Skeletal muscle tissue (tissue), 4 donors: ENCODE measurements around the gene PCDHGA2. TPM values are rescaled to one million over a fixed set of nuclear protein-coding genes. Genes with fewer than 3 reads are reported as not detected.
"Not testable (repeated sequence)": the region's sequence is repeated elsewhere in the genome, so short reads cannot be mapped to it uniquely, and the experiment has no call there.

Experiments
- H3K27ac ChIP-seq: one replicate; pipeline ENCODE4 v1.7.0; 2013; ENCODE audit warnings: mild to moderate bottlenecking, low read depth, low read length, inconsistent platforms
- H3K27me3 ChIP-seq, 3 donors: one replicate each; pipeline ENCODE4 v1.7.0; 2013; ENCODE audit warnings: low read length in 3 of 3; ENCODE audit not compliant: control insufficient read depth in 3 of 3, insufficient read depth in 3 of 3
- H3K36me3 ChIP-seq, 3 donors: one replicate each; pipeline ENCODE4 v1.7.0; 2013; ENCODE audit warnings: low read length in 3 of 3; ENCODE audit not compliant: control insufficient read depth in 3 of 3, insufficient read depth in 3 of 3
- H3K4me1 ChIP-seq, 3 donors: one replicate each; pipeline ENCODE4 v1.7.0; 2013; ENCODE audit warnings: low read length in 3 of 3, mild to moderate bottlenecking in 3 of 3; ENCODE audit not compliant: control insufficient read depth in 3 of 3, insufficient read depth in 3 of 3
- H3K4me3 ChIP-seq, 3 donors: one replicate each; pipeline ENCODE4 v1.7.0; 2013; ENCODE audit warnings: low read length in 3 of 3
- H3K9ac ChIP-seq, 3 donors: one replicate each; pipeline ENCODE4 v1.7.0; 2013; ENCODE audit warnings: low read length in 3 of 3, mild to moderate bottlenecking in 3 of 3, moderate library complexity in 2 of 3, low read depth in 1 of 3
- H3K9me3 ChIP-seq, 3 donors: one replicate each; pipeline ENCODE4 v1.7.0; 2013; ENCODE audit warnings: low read length in 3 of 3; ENCODE audit not compliant: control insufficient read depth in 3 of 3
- total RNA-seq: library from RNA; depleted of rRNA; stranded (reverse); fragments of >200 nt; gene quantifications from one replicate; pipeline ENCODE4 v1.2.3, GENCODE V29; 2014
- donor health status: Osteomylitis.

Gene PCDHGA2
- total RNA-seq, 1 donor from 2014 or later: 1.6 TPM

DNA sequence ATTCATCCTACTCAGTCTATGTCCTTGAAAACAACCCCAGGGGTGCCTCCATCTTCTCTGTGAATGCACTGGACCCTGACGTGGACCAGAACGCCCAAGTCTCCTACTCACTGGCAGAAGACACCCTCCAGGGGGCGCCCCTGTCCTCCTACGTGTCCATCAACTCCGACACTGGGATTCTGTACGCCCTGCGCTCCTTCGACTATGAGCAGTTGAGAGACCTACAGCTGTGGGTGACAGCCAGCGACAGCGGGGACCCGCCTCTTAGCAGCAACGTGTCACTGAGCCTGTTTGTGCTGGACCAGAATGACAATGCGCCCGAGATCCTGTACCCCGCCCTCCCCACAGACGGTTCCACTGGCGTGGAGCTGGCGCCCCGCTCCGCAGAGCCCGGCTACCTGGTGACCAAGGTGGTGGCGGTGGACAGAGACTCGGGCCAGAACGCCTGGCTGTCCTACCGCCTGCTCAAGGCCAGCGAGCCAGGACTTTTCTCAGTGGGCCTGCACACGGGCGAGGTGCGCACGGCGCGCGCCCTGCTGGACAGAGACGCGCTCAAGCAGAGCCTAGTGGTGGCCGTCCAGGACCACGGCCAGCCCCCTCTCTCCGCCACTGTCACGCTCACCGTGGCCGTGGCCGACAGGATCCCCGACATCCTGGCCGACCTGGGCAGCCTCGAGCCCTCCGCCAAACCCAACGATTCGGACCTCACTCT is 37.0 kb downstream of the PCDHGA2 start:
- H3K4me1 ChIP-seq: peaks cover 0 to 10% (median 0%) of the 10 kb centered on the region in 3 donors
- H3K27me3 ChIP-seq: peaks cover 9 to 17% (median 10%) of the 10 kb centered on the region in 3 donors
- H3K4me3 ChIP-seq, H3K36me3 ChIP-seq, H3K9ac ChIP-seq, H3K27ac ChIP-seq: not testable (repeated sequence)
- peaks cover 21 to 36% (median 21%) of the 10 kb centered on the region in 3 donors for H3K9me3 ChIP-seq

GRCh38 chr5:141382469-141383294 is 44.1 kb downstream of the PCDHGA2 start, which contains the start of gene PCDHGA7:
Gene PCDHGA7 (plus strand): TSS chr5:141382742. CDS start chr5:141382900, 158 bp downstream.
- Histone ChIP-seq H3K27me3 (peaks cover 0 to 3% (median 0%) of the 10 kb centered on the region in 3 donors), H3K36me3 (no peaks in the 10 kb centered on the region), H3K27ac (no peak within 1 kb of the TSS), H3K9ac (peak within 1 kb of the TSS in 1 of 3 donors; percentile 78), H3K9me3 (peaks cover 8 to 24% (median 14%) of the 10 kb centered on the region in 3 donors), H3K4me3 (peak within 1 kb of the TSS; percentile 58 to 69 (median 61)), H3K4me1 (peaks cover 0 to 5% (median 0%) of the 10 kb centered on the region in 3 donors)

DNA sequence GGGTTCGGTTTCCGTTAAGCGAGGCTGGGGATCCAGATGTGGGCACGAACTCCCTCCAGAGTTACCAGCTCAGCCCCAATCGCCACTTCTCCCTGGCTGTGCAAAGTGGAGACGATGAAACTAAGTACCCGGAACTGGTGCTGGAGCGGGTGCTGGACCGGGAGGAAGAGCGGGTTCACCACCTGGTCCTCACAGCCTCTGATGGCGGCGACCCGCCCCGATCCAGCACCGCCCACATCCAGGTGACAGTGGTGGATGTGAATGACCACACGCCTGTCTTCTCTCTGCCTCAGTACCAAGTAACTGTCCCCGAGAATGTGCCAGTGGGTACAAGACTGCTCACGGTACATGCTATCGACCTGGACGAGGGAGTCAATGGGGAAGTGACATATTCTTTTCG is 44.8 kb downstream of the PCDHGA2 start:
- peak overlapping the region; percentile 58 to 69 (median 61) for H3K4me3 ChIP-seq

GRCh38 chr5:141384471-141385267 is 46.1 kb downstream of the PCDHGA2 start:
- Histone ChIP-seq H3K27ac (no peak overlapping the region), H3K4me3 (peak overlapping the region in 1 of 3 donors; percentile 33), H3K4me1 (peaks cover 0 to 13% (median 0%) of the 10 kb centered on the region in 3 donors), H3K9me3 (peaks cover 11 to 28% (median 26%) of the 10 kb centered on the region in 3 donors), H3K36me3 (peaks cover 0 to 1% (median 0%) of the 10 kb centered on the region in 3 donors), H3K27me3 (peaks cover 0 to 6% (median 0%) of the 10 kb centered on the region in 3 donors), H3K9ac (no peak overlapping the region)

More for the DNA sequence above, 44.8 kb downstream of the PCDHGA2 start:
- H3K27ac ChIP-seq: no peak overlapping the region
- no peak overlapping the region for H3K9ac ChIP-seq
- H3K9me3 ChIP-seq: peaks cover 8 to 25% (median 17%) of the 10 kb centered on the region in 3 donors
- peaks cover 0 to 6% (median 0%) of the 10 kb centered on the region in 3 donors for H3K4me1 ChIP-seq
- H3K27me3 ChIP-seq: peaks cover 0 to 4% (median 0%) of the 10 kb centered on the region in 3 donors
- H3K36me3 ChIP-seq: no peaks in the 10 kb centered on the region

DNA sequence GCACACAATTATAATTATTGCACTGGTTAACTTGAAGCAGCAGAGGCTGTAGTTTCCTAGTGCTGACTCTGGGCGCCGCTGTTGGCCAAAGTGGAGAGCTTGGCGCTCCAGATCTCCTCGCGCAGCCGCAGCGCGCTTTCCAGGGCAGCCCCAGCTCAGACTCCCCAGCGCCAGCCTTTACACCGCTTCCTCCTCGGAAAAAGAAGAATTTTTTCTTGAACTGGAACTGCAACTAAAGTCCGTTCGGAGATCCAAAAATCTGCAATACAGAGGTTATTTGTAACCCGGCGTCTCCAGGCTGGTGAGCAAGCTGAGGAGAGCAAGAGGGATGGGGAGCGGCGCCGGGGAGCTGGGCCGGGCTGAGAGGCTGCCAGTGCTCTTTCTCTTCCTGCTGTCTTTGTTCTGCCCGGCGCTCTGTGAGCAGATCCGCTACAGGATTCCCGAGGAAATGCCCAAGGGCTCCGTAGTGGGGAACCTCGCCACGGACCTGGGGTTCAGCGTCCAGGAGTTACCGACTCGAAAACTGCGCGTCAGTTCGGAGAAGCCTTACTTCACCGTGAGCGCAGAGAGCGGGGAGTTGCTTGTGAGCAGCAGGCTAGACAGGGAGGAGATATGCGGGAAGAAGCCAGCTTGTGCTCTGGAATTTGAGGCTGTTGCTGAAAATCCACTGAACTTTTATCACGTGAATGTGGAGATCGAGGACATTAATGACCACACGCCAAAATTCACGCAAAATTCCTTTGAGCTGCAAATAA is 49.2 kb downstream of the PCDHGA2 start, which contains the start of gene PCDHGB4:
Gene PCDHGB4 (plus strand): TSS at position 142 of the 755 bp plus-strand sequence. CDS start 187 bp downstream, at position 329.
- H3K4me1 ChIP-seq: peaks cover 0 to 14% (median 0%) of the 10 kb centered on the region in 3 donors
- not testable (repeated sequence) for H3K36me3 ChIP-seq, H3K9ac ChIP-seq, H3K27ac ChIP-seq
- H3K9me3 ChIP-seq: peaks cover 14 to 36% (median 29%) of the 10 kb centered on the region in 3 donors
- H3K4me3 ChIP-seq: peak within 1 kb of the TSS; percentile 45 to 59 (median 49)
- peaks cover 0 to 10% (median 2%) of the 10 kb centered on the region in 3 donors for H3K27me3 ChIP-seq

GRCh38 chr5:141388661-141389060 is 50.1 kb downstream of the PCDHGA2 start:
- no peak overlapping the region for H3K9ac ChIP-seq
- no peak overlapping the region for H3K27ac ChIP-seq
- peaks cover 12 to 31% (median 29%) of the 10 kb centered on the region in 3 donors for H3K9me3 ChIP-seq
- peak overlapping the region; percentile 37 to 59 (median 45) for H3K4me3 ChIP-seq
- H3K27me3 ChIP-seq: peaks cover 0 to 14% (median 4%) of the 10 kb centered on the region in 3 donors
- H3K4me1 ChIP-seq: peaks cover 0 to 12% (median 0%) of the 10 kb centered on the region in 3 donors
- peaks cover 0 to 6% (median 0%) of the 10 kb centered on the region in 3 donors for H3K36me3 ChIP-seq

GRCh38 chr5:141389153-141390042 is 50.8 kb downstream of the PCDHGA2 start:
- Histone ChIP-seq H3K4me3 (peak overlapping the region; percentile 17 to 59 (median 41)), H3K4me1 (peaks cover 0 to 12% (median 0%) of the 10 kb centered on the region in 3 donors), H3K9me3 (peaks cover 12 to 34% (median 30%) of the 10 kb centered on the region in 3 donors), H3K27me3 (peaks cover 0 to 14% (median 6%) of the 10 kb centered on the region in 3 donors), H3K36me3 (peaks cover 0 to 6% (median 0%) of the 10 kb centered on the region in 3 donors), H3K27ac (no peak overlapping the region), H3K9ac (no peak overlapping the region)
